ENCODE results near the gene EYA2. TPM values are rescaled to one million over a fixed set of nuclear protein-coding genes. Genes with fewer than 3 reads are reported as not detected.

Gene EYA2
- polyA plus RNA-seq, 1 donor (not counting 4 experiments of a cell fraction or from before 2014, with no cell fraction given): not detected

DNA sequence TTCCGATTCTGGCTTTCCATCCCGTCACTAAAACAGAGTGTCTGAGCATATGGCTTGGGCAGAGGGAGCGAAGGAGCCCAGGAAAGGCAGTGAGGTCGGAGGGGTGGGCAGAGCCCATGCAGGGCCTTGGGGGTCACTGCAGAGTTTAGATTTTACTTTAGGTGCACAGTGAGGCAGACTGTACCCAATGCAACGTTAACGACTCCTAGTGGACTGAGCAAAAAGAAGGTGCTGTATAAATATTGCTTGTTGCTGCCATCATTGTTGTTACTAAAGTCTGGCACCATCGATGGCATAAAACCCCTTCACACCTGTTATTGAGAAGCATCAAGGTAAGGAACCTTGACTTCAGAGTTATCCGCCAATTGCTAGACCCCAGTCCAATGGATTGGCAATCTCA is 119.0 kb downstream of the EYA2 start:
- no peaks in the 10 kb centered on the region for H3K9me1 ChIP-seq (ENCODE audit: control insufficient read depth, extremely low read depth, insufficient read depth, low read length)
- dilution Hi-C loops (cut with MboI; ENCODE audit: extremely low pct_ligation_motif_present, low sequenced_read_pairs): no loop called here
- no peak overlapping the region for H3K4me2 ChIP-seq (ENCODE audit: control insufficient read depth, extremely low read depth, insufficient read depth, low read depth, low read length)
- no peaks in the 10 kb centered on the region for H3K27me3 ChIP-seq (ENCODE audit: control insufficient read depth, extremely low read depth, insufficient read depth, low read length)
- TF ChIP-seq EZH2 (IDR thresholded peaks at IDR 0.05; ENCODE audit: low read length): no peak
- TF ChIP-seq, protein P1, sequence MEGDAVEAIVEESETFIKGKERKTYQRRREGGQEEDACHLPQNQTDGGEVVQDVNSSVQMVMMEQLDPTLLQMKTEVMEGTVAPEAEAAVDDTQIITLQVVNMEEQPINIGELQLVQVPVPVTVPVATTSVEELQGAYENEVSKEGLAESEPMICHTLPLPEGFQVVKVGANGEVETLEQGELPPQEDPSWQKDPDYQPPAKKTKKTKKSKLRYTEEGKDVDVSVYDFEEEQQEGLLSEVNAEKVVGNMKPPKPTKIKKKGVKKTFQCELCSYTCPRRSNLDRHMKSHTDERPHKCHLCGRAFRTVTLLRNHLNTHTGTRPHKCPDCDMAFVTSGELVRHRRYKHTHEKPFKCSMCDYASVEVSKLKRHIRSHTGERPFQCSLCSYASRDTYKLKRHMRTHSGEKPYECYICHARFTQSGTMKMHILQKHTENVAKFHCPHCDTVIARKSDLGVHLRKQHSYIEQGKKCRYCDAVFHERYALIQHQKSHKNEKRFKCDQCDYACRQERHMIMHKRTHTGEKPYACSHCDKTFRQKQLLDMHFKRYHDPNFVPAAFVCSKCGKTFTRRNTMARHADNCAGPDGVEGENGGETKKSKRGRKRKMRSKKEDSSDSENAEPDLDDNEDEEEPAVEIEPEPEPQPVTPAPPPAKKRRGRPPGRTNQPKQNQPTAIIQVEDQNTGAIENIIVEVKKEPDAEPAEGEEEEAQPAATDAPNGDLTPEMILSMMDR (optimal IDR thresholded peaks at IDR 0.05 in 1 of 3, IDR thresholded peaks at IDR 0.05 in 1 of 3, conservative IDR thresholded peaks at IDR 0.05 in 1 of 3; ENCODE audit: extremely low read depth in 1 of 3, insufficient read depth in 2 of 3, low read length in 3 of 3): no peak
- no peaks in the 10 kb centered on the region for H3K4me1 ChIP-seq (ENCODE audit: control insufficient read depth, extremely low read depth, insufficient read depth, low read length)
- no peaks in the 10 kb centered on the region for H3K9me3 ChIP-seq (ENCODE audit: control insufficient read depth, low read depth, low read length)
- FAIRE-seq (no peak), DNase-seq (ENCODE audit: low read depth, low spot score) (no peak)
- H2AFZ ChIP-seq (ENCODE audit: control insufficient read depth, low read length): no peak overlapping the region
- H3K36me3 ChIP-seq (ENCODE audit: control insufficient read depth in 2 of 2, extremely low read depth in 1 of 2, insufficient read depth in 2 of 2, low read length in 2 of 2): no peaks in the 10 kb centered on the region
- H3K79me2 ChIP-seq (ENCODE audit: control insufficient read depth, insufficient read depth, low read length): no peaks in the 10 kb centered on the region
- no peak overlapping the region for H3K9ac ChIP-seq (ENCODE audit: control insufficient read depth, extremely low read depth, insufficient read depth, low read length)
- H3K27ac ChIP-seq (ENCODE audit: control insufficient read depth, insufficient read depth, low read length): no peak overlapping the region
- no peak overlapping the region for H3K4me3 ChIP-seq (ENCODE audit: control insufficient read depth in 2 of 3, extremely low read depth in 1 of 3, insufficient read depth in 2 of 3, low read depth in 1 of 3, low read length in 3 of 3)
- H4K20me1 ChIP-seq (ENCODE audit: control insufficient read depth, extremely low read depth, insufficient read depth, low read length): no peaks in the 10 kb centered on the region

DNA sequence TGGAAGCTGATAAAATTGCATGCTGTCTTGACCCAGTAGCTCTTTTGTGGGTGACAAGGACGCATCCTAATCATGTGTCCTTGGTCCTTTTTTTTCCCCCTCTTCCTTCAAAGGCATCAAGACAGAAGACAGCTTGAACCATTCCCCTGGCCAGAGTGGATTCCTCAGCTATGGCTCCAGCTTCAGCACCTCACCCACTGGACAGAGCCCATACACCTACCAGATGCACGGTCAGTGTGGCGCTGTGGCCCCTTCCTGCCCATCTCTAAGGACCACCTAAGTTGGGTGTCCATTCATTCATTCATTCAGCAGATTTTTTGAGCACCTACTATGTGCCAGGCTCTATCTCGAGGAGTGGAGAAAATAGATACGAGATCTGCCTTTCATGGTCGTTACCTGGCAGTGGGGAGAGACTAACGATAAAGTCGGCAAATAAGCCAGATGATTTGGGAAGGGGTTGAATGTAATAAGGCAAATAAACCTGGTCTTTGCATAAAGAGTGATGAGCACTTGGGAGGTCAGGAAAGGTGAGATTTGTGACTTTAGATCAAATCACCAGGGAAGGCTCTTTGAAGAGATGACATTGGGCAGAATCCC is 121.5 kb downstream of the EYA2 start:
- FAIRE-seq (no peak), DNase-seq (ENCODE audit: low read depth, low spot score) (no peak)
- H3K9ac ChIP-seq (ENCODE audit: control insufficient read depth, extremely low read depth, insufficient read depth, low read length): no peak overlapping the region
- H3K4me1 ChIP-seq (ENCODE audit: control insufficient read depth, extremely low read depth, insufficient read depth, low read length): no peaks in the 10 kb centered on the region
- H3K9me3 ChIP-seq (ENCODE audit: control insufficient read depth, low read depth, low read length): no peaks in the 10 kb centered on the region
- no peaks in the 10 kb centered on the region for H3K9me1 ChIP-seq (ENCODE audit: control insufficient read depth, extremely low read depth, insufficient read depth, low read length)
- no peaks in the 10 kb centered on the region for H4K20me1 ChIP-seq (ENCODE audit: control insufficient read depth, extremely low read depth, insufficient read depth, low read length)
- no peaks in the 10 kb centered on the region for H3K36me3 ChIP-seq (ENCODE audit: control insufficient read depth in 2 of 2, extremely low read depth in 1 of 2, insufficient read depth in 2 of 2, low read length in 2 of 2)
- H3K27me3 ChIP-seq (ENCODE audit: control insufficient read depth, extremely low read depth, insufficient read depth, low read length): no peaks in the 10 kb centered on the region
- no peak for TF ChIP-seq EZH2 (IDR thresholded peaks at IDR 0.05; ENCODE audit: low read length)
- TF ChIP-seq, protein P1 (optimal IDR thresholded peaks at IDR 0.05 in 1 of 3, IDR thresholded peaks at IDR 0.05 in 1 of 3, conservative IDR thresholded peaks at IDR 0.05 in 1 of 3; ENCODE audit: extremely low read depth in 1 of 3, insufficient read depth in 2 of 3, low read length in 3 of 3): no peak
- no peak overlapping the region for H3K27ac ChIP-seq (ENCODE audit: control insufficient read depth, insufficient read depth, low read length)
- H3K4me2 ChIP-seq (ENCODE audit: control insufficient read depth, extremely low read depth, insufficient read depth, low read depth, low read length): no peak overlapping the region
- dilution Hi-C loops (cut with MboI; ENCODE audit: extremely low pct_ligation_motif_present, low sequenced_read_pairs): no loop called here
- no peaks in the 10 kb centered on the region for H3K79me2 ChIP-seq (ENCODE audit: control insufficient read depth, insufficient read depth, low read length)
- H3K4me3 ChIP-seq (ENCODE audit: control insufficient read depth in 2 of 3, extremely low read depth in 1 of 3, insufficient read depth in 2 of 3, low read depth in 1 of 3, low read length in 3 of 3): no peak overlapping the region
- no peak overlapping the region for H2AFZ ChIP-seq (ENCODE audit: control insufficient read depth, low read length)
